Activated naive CD4-positive, alpha-beta T cell treated with Interleukin-2 at 50 U/mL for 16 hours (primary cell): ENCODE results near the gene HIP1R.
A peak's percentile ranks its signal among the peaks of the same experiment; 100 is the strongest.
"Not testable (repeated sequence)": the region's sequence is repeated elsewhere in the genome, so short reads cannot be mapped to it uniquely, and the experiment has no call there.

Source experiments
- DNase-seq: peaks from one replicate; pipeline ENCODE4 v3.0.0-alpha.2; 2020

HIP1R gene

DNA sequence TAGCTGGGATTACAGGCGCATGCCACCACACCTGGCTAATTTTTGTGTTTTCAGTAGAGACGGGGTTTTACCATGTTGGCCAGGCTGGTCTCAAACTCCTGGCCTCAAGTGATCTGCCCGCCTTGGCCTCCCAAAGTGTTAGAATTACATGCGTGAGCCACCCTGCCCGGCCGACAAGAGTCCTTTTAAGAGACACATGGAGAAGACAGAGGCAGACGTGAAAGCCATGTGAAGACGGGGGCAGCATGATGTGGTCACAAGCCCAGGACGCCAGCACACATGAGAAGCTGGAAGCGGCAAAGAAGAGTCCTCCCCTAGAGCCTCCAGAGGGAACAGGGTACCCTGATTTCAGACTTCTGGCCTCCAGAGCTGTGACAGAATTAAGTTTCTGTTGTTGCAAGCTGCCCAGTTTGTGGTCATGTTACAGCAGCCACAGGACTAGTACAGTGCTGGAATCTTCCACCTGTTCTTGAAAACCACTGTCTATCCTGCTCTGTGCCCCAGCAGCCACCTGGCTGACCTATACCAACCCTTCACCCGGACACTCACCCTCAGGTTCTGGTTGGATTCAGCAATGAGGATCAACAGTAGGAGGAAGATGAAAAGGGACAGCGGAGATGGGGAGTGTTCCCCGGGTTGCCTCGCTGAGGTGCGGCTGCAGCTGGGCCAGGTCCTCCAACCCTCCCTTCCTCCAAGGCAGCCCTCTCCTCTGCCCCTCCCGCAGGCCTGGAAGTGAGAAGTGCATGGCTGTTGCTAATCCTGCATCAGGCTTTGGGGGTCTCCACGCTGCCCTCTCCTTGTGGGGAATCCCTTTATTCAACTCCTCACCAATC, 43.7 kb downstream of the HIP1R start:
- DNase-seq, result no peak

DNA sequence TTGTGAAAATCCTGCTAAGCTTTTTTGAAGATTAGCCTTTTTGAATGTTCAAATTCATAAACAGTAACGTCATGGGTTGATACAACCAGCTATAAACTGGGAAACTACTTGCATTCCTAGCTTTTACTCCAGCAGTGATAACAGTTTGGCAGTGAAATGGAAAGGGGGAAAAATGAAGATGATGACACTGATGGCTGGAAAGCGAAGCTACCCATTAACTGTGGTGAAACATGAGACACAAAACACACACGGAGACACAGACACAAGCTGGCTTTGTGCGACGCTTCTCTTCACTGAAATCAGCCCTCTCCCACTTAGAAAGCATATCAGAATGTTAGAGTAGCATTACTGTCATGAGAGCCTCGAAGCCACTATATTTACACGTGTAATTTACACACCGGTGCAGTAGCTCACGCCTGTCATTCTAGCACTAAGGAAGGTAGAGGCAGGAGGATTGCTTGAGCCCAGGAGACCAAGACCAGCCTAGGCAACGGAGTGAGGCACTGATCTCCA, 45.0 kb downstream of the HIP1R start:
- no peak for DNase-seq

DNA sequence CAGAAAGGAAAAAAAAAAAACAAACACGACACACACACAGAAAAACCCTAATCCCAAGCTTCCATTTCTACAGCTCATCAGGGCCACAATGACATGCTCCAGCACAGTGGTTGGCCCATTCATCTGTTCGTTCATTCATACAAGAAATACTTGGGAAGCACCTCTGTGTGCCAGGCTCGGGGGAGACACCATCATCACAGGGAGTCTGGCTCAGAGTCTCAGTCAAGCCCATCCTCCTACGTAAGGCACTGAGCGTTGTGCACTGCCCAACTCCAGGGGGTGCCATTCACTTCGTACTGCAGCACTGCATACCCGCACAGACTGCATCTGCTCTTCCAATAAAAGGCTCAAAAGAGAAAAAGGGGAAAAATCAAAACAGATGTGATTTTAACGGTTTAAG, 45.4 kb downstream of the HIP1R start:
- DNase-seq, result no peak

DNA sequence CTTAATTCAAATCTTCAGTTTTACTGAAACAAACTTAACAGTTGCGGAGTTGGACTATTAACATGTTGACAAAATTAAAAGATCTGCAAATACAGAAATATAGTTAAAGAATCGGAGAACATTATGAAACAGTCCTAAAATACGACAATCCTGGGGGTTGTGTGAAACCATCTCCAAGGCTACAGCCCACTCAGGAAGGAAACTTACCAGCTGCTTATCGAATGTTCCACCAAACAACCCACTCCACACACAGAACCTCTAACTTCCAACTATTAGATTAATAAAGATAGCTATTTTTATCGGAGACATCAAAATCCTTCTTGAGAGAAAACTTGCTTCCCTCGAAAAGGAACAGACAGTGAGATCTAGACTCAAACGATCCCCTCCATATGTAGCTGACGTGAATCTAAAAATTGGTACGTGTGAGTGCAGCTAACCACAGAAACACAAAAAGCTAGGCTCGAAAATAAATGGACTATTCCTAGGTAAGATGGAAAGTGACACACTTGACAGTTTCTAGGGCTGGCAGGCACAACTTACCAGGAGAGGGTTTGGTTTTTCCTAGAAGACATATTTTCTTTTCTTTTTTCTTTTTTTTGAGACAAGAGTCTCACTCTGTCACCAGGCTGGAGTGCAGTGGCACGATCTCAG, 47.8 kb downstream of the HIP1R start:
- no peak for DNase-seq

DNA sequence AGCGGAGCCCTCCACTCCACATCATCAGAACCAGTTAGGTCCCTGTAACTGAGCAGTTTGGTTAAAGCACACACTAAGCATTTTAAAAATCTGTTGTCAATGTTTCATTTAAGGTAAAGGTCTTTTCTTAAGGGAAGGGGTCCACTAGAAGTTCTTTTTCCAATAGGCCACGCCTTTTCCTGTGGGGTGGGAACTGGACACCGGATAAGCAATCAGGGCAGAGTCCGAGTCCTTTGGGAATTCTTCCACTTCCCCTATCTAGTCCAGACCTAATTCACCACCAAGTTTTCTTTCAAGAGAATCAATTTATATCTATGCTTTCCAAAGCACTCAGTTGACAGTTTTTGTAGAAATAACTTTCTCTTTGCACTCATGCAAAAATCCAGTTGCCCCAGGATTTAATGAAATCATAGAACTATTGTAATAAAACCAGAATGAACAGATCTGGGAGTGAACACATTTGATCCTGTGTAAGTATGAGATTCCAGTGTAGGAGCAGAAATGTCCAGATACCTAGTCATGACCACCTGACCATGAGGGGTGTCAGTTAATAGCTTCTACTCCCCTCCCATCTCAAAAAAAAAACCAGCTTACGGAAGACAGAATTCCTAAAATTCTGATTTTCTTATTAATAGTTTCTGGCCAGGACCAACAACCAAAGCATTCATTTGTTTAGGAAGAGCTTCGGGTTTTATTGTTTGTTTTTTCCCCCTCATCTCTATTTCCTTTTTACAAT, 49.0 kb downstream of the HIP1R start:
- DNase-seq, result no peak

DNA sequence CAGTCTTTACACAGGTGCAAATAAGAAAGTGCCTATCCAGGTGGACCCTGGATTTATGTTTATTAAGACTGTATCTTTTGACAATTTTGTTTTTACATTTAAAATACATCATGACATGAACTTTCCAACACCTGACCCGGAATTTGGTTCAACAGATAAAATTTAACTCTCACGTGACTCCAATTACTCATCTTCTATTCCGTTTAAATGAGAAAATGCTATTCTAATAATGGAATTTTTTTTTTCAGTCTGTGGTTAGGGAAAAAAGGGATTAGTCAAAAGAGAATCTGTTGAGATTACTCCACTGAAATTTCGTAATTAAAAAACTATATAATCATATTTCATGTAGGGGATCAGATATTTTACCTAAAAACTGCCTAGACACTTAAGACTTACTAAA, 49.6 kb downstream of the HIP1R start:
- no peak for DNase-seq

DNA sequence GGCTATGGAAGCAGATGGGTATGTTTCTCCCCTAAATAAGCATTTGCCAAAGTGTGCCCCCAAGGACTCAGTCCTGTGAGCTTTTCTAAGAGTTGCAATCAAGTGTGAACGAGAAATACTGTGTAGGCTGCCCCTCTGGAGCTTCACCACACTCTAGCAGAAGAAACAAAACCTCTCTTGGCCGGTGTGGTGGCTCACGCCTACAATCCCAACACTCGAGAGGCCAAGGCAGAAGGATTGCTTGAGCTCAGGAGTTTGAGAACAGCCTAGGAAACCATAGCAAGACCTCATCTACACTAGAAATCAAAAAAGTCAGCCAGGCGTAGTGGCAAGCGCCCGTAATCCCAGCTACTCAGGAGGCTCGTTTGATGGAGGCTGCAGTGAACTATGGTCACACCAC, 50.9 kb downstream of the HIP1R start:
- no peak for DNase-seq

DNA sequence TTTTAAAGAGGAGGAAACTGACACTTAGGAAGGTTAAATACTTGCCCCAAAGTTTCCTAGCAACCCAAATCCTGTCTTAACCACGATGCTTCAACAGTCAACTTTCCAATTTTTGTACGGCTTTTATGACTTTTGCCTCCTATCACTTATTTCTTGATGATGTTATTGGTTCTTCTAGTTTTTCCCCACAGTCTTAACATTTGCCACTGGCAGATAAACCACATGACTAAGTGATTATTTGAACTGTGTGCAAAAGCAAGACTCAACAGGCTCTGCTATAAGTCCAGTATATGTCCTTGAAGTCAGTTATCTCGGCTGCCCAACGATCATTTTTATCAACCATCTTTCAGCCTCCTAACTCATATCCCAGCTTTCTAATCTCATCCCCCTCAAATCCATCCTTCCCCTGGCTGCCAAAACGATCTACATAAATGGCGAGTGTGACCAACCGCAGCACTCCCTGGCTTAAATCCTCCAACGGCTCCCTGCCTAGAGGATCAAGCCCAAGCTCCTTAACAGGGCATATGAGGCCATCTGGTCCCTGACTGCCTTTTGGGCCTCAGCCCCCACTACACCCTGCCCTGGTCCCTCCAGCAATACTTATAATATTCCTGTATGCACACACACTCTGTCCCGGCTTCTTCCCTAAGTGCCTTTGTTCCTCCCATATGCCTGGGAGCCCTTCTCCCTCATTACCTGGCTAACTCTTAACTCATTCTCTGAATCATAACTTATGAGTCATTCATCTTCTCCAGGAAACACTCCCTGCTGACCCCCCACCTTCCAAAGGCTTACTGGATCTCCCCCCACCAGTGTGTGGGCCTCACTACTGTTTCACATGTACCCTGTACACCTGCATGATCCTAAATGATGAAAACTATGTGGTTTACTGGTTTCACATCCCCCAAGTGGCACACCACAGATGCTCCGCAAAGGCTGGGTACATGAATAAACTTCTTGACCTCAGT, 51.9 kb downstream of the HIP1R start:
- peak; percentile 65 for DNase-seq

DNA sequence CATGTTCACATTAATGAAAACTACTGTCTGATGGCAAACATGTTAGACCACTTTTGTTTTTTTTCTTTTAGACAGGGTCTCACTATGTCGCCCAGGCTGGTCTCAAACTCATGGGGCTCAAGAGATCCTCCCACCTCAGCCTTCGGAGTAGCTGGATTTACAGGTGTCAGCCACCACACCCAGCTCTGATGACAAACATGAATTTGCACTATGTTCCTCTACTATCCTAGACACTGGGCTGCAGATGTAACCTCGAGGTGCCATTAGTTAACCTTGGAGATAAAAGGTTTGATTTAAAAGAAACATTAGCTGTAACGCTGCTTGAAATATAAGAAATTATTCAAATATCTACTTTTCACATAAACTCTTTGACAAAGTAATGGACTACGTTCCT, 52.6 kb downstream of the HIP1R start:
- no peak for DNase-seq

DNA sequence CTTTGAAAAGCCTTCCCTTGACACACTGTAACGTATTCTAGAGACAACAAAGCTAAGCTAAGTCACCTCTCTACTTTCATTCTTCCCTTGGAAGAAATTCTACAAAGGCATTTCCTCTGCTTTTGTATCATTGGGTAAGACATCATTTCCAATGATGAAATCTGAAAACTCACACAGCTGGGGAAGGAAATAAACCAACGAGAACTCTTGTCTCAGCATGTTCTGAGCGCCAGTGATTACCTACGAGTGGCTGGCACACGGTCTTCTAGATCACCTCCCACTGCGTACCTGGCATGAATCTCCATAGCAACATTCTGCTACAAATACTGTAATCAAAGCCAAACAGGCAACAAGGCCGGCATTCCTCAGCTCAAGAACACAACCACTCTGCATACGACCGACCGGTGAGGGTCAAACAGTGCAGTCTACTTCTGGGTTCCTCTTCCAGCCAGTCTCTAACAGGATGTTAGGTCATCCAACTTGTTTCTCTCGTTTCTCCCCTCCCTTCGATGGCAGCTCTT, 53.0 kb downstream of the HIP1R start:
- DNase-seq, result peak; percentile 53

DNA sequence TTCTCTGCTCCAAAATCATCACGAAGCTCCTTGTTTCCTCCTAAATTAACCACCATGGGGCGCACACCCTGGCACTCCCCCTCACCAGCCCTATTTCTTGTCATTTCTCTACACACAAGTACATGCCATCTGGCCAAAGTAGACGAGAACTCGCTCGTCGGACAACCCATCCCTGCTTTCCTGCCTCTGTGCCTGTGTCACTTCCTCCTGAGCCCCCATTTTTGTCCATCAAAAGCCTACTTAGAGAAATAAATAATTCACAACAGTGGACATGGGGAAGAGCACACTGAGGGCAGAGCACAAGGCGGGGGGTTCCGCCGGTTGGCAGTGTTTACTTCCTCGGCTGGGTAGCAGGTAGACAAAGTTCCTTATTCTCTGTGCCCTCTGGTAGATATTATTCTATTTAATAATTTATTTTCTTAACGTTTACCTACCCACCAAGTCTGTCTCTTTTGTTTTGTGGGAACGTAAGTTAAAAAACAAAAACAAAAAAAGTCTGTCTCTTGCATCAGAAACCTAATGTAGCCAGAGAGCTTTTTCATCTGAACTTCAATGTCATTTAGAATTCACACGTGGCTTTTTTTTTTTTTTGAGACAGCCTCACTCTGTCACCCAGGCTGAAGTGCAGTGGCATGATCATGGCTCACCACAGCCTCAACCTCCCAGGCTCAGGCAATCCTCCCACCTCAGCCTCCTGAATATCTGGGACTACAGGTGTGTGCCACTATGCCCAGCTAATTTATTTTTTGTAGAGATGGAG, 54.7 kb downstream of the HIP1R start:
- no peak for DNase-seq

DNA sequence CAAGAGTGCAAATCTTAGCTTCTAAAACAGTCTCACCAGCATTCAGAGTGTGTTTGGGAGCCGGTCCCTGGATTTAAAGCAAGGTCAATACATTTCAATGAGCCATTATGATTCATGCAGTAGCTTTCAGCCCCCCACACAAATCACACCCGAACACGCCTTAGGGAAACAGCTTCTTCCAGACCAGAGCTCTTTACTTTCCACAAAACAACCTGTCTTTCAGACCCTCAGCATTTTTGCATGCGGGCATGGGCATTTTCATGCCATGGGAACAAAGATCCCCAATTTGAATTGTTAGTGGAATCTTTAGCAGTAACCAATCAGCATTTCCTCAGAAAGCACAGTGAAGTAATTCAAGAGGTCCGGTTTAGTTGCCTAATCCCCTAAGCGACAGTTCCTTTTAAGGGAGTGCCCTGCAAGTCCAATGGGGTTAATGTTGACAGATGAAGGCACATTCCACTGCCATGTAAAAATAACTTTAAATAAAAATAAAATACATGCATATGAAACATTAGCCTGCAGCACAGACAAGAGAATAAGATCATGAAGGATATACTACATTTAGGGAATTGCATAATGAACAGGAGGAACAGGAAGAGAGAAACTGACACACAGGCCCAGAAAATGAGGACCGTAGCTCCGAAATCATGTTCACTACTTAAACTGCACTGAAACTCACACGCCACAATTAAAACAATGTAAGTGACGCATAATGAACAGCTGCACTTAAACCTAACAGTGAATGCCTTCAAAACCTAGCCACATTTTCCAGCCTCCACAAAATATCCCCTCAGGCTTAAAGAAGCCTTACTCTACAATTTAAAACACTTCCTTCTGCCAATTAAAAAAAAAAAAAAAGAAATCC, 56.6 kb downstream of the HIP1R start:
- DNase-seq, result no peak

DNA sequence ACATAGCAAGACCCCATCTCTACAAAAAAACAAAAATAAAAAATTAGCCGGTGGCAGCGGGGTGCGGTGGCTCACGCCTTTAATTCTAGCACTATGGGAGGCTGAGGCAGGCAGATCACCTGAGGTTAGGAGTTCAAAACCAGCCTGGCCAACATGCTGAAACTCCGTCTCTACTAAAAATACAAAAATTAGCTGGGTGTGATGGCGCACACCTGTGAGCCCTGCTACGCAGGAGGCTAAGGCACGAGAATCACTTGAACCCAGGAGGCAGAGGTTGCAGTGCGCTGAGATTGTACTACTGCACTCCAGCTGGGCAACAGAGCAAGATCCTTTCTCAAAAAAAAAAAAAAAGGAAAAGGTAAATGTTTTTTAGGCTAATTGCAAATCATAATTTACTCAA, 57.5 kb downstream of the HIP1R start:
- not testable (repeated sequence) for DNase-seq

DNA sequence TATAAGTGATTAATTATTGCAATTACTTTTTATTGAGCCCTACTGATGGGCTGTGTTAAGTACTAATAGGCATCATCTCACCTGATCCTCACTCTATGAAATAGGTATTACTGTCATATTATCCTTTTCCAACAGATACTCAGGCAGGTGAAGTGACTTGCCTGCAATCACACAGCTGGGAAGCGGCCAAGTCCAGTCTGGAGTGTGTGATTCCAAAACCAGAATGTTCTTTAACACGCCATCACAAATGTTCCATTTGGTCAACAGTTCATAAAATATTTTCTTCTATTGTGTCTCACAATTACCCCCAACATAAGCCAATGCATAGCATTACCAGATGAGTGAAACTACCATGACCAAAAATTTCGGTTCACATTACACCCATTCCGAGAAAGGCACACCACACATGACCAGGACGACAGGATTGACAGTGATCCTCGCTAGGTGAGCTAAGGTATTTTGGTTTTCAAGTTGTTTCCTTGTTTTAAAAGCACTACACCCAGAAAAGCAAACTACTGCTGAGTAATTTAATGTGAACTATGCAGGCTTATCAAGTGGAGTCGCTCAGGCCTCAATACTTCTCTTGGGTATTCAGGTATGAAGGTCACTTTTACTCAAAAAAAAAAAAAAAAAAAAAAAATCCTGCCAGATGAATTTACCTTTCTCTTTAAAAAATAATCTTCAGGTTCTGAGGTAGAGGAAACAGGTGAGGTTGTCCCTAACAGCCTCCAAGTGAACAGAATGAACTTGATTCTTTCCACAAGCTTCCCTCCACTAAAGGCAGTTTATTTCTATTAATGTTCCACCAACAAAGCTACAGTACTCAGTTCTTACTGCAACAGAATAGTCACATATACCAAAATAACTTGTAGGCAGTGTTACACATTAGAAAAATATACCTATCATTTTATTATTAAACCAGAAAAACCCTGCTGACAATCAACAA, 58.2 kb downstream of the HIP1R start:
- no peak for DNase-seq

DNA sequence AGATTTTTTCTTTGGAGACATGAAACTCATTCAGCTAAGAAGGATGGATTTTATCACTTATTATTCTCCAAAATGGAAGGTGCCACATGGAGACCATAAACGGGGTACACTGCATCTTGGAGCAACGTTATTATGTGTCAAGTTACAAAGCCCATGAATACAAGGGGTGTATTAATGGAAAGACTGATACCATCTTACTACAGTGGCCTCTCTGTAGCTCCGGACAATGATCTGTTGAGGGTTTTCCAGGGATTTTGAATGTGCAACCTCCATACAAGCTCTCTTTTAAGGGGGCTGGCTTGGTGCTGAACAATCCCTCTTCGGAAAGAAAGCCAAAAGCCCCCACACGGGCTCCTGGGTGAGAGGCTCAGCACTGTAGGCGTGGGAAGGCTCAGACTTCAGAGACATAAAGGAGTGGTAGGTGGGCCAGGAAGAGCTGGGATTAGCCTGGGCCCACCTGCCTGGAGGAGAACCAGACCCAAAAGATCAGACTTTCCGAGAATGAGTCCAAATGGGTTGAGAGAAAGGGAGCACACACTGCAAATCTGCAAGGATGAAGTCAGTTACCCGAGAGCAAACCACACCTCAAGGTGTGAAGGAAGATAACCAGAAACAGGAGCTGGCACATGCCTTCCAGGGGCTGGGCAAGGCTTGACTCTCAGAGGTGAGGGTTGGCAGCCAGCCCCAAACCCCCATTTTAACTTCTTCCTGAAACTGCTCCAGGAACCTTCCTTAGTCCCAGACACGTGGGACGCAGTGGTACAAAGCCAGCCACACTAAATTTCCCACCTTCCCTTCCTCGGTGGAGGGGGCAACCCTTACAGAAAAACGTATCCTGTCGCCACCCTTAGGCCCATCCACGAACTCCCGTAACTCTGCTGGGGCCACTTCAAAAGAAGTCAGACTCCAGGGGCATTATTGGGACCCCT, 59.2 kb downstream of the HIP1R start:
- DNase-seq, result no peak

DNA sequence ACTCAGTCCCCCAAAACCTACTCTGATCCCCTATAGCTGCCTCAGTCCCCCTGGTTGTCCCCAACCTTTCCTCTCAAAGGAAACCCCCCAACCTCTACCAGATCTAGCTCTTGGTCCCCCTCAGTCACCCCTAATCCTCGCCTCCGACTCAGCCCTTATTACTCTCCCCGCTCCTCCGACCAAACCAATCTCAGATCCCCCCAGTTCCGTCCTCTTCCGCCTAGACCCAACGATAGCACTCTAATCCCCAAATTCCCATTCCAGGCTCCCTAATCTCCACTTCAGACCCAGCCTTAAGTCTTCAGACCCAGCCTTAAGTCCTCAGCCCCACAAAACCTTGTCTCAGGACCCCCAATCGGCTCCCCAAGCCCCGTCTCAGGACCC, 60.1 kb downstream of the HIP1R start:
- no peak for DNase-seq

DNA sequence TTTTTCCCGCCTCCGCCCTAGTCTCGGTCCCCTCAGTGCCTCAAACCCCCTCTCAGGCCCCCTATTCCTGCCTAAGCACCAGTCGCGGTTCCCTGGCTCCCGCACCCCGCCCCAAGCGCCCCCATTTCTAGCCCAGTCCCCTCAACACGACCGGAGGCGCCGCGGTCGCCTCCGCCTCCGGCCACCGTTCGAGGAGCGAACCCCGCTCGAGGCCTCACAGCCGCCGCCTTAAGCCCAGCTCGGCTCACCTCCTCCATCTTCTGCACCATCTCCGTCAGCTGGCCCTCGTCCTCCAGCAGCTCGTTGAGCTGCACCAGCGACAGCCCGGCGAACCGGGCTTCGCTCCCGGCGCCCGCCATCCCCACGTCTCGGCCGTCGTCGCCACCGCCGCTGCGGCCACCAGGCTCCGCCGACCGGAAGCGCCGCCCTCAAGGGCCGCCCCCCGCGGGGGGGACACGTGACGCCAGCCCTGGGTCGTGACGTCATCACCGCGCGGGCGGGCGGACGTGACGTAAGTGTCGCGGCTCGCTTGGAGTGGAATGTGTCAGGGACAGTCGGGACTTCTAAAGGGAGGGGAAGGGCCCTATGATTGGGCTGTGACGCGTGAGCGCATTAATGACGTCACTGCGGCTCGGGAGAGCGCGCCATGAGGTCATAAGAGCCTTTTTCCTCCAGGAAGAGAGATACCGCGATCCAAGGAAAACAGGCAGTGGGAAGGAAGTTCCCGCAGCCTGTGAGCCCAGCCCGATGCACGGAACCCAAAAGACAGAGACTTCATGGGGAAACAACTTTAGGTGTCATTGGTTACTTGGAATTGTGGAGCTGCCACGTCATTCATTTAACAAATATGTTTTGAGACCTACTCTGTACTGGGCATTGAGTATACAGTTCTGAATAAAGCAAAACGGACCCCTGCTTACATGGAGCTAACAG, 60.7 kb downstream of the HIP1R start, which contains the start of gene VPS37B:
TSS of gene VPS37B (minus strand) at position 421 of the 933 bp plus-strand sequence. CDS start at position 359, 62 bp downstream.
- peak; percentile 88 for DNase-seq
